Measurements from ENCODE around the gene TTC21B. TPM values are rescaled to one million over a fixed set of nuclear protein-coding genes. Genes with fewer than 3 reads are reported as not detected.

TTC21B gene
- total and polyA plus RNA-seq, 2 of the 8 experiments (the other 6 are each of a cell fraction or from before 2014, with no cell fraction given) = 6.9 to 20.8 TPM

GRCh38 chr2:165990846-165991245 is 37.3 kb upstream of the TTC21B start:
- no peaks in the 10 kb centered on the region for H3K79me2 ChIP-seq (ENCODE audit: control insufficient read depth in 1 of 2, insufficient read depth in 2 of 2, low read length in 2 of 2)
- H2AFZ ChIP-seq (ENCODE audit: low read length) = no peak overlapping the region
- H3K56ac ChIP-seq (replicated peaks; ENCODE audit: insufficient read length, low read depth, low read length) = no peak overlapping the region
- no peak overlapping the region for H4K5ac ChIP-seq (ENCODE audit: insufficient read length, low read depth, low read length)
- FAIRE-seq = no peak
- H3K27ac ChIP-seq (ENCODE audit: low read depth, low read length) = no peak overlapping the region
- no peak overlapping the region for H2BK12ac ChIP-seq (ENCODE audit: low read depth, low read length)
- H3K4me1 ChIP-seq (replicated peaks in 1 of 4; ENCODE audit: control insufficient read depth in 3 of 4, insufficient read depth in 4 of 4, low read length in 3 of 4) = no peaks in the 10 kb centered on the region
- no peak overlapping the region for H3K4ac ChIP-seq (replicated peaks; ENCODE audit: insufficient read length, low read depth, low read length)
- no peaks in the 10 kb centered on the region for H3K27me3 ChIP-seq (replicated peaks in 1 of 4; ENCODE audit: control insufficient read depth in 3 of 4, extremely low read depth in 1 of 4, insufficient read depth in 3 of 4, low read length in 3 of 4)
- ChIA-PET POLR2A (ENCODE audit: partially characterized antibody) (no interaction called here), CTCF (ENCODE audit: partially characterized antibody) (no interaction called here)
- no peak overlapping the region for H2BK120ac ChIP-seq (replicated peaks; ENCODE audit: low read depth, low read length)
- no peaks in the 10 kb centered on the region for H3K79me1 ChIP-seq (ENCODE audit: low read depth, low read length)
- no peak overlapping the region for H4K91ac ChIP-seq (replicated peaks; ENCODE audit: insufficient read length, low read length)
- no peak overlapping the region for H3K14ac ChIP-seq (ENCODE audit: insufficient read length)
- DNase-seq (ENCODE audit: low read depth in 1 of 2, low spot score in 2 of 2) = no peak
- no peaks in the 10 kb centered on the region for H3K36me3 ChIP-seq (ENCODE audit: control insufficient read depth in 2 of 4, insufficient read depth in 4 of 4, low read length in 3 of 4)
- no peak overlapping the region for H2BK20ac ChIP-seq (ENCODE audit: low read length)
- no peaks in the 10 kb centered on the region for H4K20me1 ChIP-seq (replicated peaks in 1 of 2; ENCODE audit: control insufficient read depth in 1 of 2, insufficient read depth in 2 of 2, low read length in 2 of 2)
- H2AK5ac ChIP-seq (ENCODE audit: low read depth, low read length) = no peak overlapping the region
- H3K4me2 ChIP-seq (ENCODE audit: insufficient read depth in 1 of 2, low read depth in 2 of 2, low read length in 2 of 2) = no peak overlapping the region
- no peak overlapping the region for H2BK5ac ChIP-seq (ENCODE audit: low read depth, low read length)
- H3K18ac ChIP-seq (ENCODE audit: extremely low read depth, low read length) = no peak overlapping the region
- no peaks in the 10 kb centered on the region for H3K9me3 ChIP-seq (ENCODE audit: insufficient read depth in 2 of 2, low read depth in 1 of 2, low read length in 1 of 2)
- no peak overlapping the region for H3K9ac ChIP-seq (replicated peaks in 1 of 4; ENCODE audit: extremely low read depth in 1 of 4, low read depth in 3 of 4, low read length in 3 of 4)
- TF ChIP-seq NRF1 (IDR thresholded peaks at IDR 0.05; ENCODE audit: low read depth, low read length) (no peak), CTCF (IDR thresholded peaks at IDR 0.05; ENCODE audit: control extremely low read depth in 1 of 3, insufficient read depth in 1 of 3, low read depth in 1 of 3, low read length in 3 of 3) (no peak), SIN3A (conservative IDR thresholded peaks at IDR 0.05 in 1 of 2, IDR thresholded peaks at IDR 0.05 in 1 of 2; ENCODE audit: low read depth in 1 of 2, low read length in 2 of 2) (no peak)
- no peak overlapping the region for H2BK15ac ChIP-seq (ENCODE audit: low read length)
- no peaks in the 10 kb centered on the region for H3K23me2 ChIP-seq (ENCODE audit: low read depth, low read length)
- H3K23ac ChIP-seq (ENCODE audit: insufficient read length) = no peak overlapping the region
- H4K8ac ChIP-seq (ENCODE audit: extremely low read depth, insufficient read depth, low read length) = no peak overlapping the region
- no peak overlapping the region for H3K4me3 ChIP-seq (ENCODE audit: extremely low read depth in 1 of 4, insufficient read depth in 2 of 4, low read depth in 3 of 4, low read length in 4 of 4)
